NCI-H82 (cell line): ENCODE measurements around the gene TMEM39A.
A peak's percentile ranks its signal among the peaks of the same experiment; 100 is the strongest.

Experiments used
- DNase-seq: peaks from one replicate; lab custom pipeline; 2025; lab: John Stamatoyannopoulos, UW

Gene TMEM39A, protein sequence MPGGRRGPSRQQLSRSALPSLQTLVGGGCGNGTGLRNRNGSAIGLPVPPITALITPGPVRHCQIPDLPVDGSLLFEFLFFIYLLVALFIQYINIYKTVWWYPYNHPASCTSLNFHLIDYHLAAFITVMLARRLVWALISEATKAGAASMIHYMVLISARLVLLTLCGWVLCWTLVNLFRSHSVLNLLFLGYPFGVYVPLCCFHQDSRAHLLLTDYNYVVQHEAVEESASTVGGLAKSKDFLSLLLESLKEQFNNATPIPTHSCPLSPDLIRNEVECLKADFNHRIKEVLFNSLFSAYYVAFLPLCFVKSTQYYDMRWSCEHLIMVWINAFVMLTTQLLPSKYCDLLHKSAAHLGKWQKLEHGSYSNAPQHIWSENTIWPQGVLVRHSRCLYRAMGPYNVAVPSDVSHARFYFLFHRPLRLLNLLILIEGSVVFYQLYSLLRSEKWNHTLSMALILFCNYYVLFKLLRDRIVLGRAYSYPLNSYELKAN

GRCh38 chr3:119463171-119464169, at the start of gene TMEM39A:
TMEM39A (minus strand) TSS chr3:119463615; CDS start chr3:119462074, 1,541 bp downstream.
- DNase-seq: peak; percentile 100

GRCh38 chr3:119510690-119511089, 47.3 kb upstream of the TMEM39A start:
- no peak for DNase-seq

- DNase-seq: no peak
Observed at GRCh38 chr3:119508172-119508845, 44.9 kb upstream of the TMEM39A start.

DNA sequence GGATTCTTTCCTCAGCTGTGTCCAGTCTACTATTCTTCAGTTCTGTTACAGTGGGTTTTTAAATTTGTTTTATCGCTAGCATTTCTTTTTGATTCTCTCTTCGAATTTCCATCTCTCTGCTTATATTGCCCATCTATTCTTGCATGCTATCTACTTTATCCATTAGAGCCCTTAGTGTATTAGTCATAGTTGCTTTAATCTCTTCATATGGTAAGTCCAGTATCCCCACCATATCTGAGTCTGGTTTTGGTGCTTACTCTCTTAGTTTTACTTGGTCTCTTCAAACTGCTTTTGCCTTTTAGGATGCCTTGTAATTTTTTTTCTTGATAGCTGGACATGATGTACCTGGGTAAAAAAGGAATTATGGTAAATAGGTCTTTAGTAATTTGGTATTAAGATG, 44.0 kb upstream of the TMEM39A start:
- no peak for DNase-seq

- no peak for DNase-seq
Observed at GRCh38 chr3:119506631-119507030, 43.2 kb upstream of the TMEM39A start.

DNA sequence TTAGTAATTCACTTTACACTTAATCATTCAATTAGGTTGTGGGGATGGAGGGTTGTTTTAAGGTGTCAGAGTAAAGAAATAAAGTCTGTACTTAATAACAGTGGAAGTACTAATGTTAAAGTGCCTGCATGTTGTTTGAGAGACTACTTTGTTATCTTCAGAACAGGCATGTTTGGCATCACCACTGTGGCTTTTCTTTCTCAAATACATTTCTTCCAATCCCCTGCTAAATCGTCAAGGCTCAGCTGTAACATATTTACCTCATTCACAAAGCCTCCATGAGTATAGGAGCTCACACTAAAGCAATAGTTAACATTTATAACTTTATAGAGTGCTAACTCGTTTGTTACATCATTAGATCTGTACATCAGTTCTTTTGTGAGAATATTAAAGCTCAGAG, 37.5 kb upstream of the TMEM39A start:
- DNase-seq: no peak

- no peak for DNase-seq
Observed at GRCh38 chr3:119500265-119500664, 36.9 kb upstream of the TMEM39A start.

DNA sequence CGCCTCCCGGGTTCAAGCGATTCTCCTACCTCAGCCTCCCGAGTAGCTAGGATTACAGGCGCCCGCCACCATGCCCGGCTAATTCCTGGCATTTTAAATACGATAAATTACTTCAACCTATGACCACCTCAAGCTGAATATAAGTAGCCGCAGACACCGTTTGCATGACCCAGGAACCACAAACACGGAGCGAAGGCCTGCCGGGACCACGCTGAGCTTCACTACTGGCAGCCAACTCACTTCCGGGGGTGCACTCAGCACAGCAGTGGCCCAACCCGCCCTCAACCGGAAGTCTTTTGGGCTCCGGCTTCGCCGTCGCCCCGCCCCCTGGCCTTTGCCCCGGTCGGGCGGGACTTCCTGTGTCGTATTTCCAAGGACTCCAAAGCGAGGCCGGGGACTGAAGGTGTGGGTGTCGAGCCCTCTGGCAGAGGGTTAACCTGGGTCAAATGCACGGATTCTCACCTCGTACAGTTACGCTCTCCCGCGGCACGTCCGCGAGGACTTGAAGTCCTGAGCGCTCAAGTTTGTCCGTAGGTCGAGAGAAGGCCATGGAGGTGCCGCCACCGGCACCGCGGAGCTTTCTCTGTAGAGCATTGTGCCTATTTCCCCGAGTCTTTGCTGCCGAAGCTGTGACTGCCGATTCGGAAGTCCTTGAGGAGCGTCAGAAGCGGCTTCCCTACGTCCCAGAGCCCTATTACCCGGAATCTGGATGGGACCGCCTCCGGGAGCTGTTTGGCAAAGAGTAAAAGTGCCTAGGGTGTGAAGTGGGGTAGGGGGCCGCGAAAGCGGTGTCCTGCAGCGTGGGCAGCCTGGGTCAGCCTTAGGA, 35.0 kb upstream of the TMEM39A start, which contains the start of gene TIMMDC1:
Gene TIMMDC1 (plus strand): TSS at position 362 of the 826 bp plus-strand sequence. CDS start 187 bp downstream, at position 549.
- peak; percentile 99 for DNase-seq

DNA sequence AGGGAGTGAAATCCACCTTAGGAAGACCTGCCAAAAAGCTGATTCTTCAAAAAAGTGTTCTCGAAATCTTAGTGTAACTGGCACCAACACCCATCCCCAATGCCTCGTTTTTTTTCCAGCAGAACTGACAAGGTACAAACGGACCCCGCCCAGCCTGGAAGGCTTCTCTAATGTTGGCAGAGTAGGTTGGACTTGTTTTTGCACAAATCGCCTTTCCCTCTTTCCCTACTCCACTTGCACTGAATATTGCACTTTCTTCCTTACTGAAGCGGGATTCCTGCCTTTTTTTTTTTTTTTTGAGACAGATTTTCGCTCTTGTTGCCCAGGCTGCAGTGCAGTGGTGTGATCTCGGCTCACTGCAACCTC, 34.4 kb upstream of the TMEM39A start:
- peak; percentile 30 for DNase-seq

GRCh38 chr3:119494597-119494996, 31.2 kb upstream of the TMEM39A start:
- peak; percentile 37 for DNase-seq

DNA sequence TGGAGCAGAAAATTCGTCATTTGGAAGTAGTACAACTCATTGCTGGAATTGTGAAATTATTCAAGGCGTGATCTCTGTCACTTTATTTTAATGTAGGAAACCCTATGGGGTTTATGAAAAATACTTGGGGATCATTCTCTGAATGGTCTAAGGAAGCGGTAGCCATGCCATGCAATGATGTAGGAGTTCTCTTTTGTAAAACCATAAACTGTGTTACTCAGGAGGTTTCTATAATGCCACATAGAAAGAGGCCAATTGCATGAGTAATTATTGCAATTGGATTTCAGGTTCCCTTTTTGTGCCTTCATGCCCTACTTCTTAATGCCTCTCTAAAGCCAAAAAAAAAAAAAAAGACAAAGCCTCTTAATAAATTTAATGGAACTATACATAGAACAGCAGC, 29.4 kb upstream of the TMEM39A start:
- no peak for DNase-seq

- DNase-seq: no peak
Observed at GRCh38 chr3:119492128-119492527, 28.7 kb upstream of the TMEM39A start.

DNA sequence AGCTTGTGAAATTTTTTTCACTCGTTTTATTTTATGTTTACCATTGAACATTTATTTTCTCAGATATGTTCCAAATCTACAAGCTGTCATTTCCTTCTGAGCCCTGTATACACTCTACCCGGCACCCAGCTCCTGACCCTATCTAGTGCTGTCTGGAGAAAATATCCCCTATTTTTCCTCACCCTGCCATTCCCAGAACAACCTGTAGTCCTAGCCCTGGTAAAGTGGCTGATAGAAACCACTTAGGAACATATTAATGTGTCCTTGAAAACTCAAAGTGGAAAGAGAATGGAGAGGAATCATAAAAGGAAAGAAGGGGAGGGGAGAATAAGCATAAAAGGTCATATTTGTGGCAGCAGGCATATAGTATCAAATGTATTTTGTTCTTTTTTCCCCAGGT, 26.7 kb upstream of the TMEM39A start:
- peak; percentile 21 for DNase-seq

DNA sequence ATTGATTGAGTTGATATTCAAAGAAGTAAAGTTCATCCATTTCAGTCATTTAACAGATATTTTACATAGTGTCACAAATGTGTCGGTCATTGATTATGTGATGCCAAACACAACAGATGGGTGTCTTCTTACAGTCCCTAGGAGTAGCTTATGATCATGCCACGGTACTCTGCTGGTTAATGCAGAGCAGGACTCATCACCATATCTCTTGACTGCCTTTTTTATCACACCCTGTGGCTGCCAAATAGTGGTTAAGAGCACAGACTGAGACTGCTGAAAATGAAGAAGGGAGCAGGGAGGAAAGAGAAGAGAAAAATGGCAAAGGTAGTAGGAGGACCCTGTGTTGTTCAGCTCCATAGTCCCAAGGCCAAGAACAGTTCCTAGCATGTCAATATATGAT, 22.1 kb upstream of the TMEM39A start:
- no peak for DNase-seq

DNA sequence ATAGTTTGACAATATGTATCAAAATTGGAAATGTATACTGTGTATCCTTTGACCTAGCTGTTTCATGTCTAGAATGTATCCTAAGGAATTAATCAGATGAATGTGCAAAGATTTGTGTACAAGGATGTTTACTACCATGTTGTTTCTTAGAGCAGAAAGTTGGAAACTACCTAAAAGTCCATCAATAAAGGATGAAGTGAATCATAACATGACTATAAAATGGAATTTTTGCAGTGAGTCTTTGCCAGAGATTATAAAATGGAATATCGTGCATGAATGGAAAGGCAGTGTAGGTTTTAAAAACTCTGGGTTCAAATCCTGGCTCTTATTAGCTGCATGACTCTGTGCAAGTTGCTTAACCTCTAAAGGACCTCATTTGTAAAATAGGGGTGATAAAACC, 19.7 kb upstream of the TMEM39A start:
- no peak for DNase-seq

GRCh38 chr3:119481079-119481478, 17.7 kb upstream of the TMEM39A start:
- no peak for DNase-seq

GRCh38 chr3:119470866-119471265, 7.5 kb upstream of the TMEM39A start:
- DNase-seq: no peak

- DNase-seq: no peak
Observed at GRCh38 chr3:119469418-119470189, 6.2 kb upstream of the TMEM39A start.

GRCh38 chr3:119468041-119468440, 4.6 kb upstream of the TMEM39A start:
- peak; percentile 43 for DNase-seq

DNA sequence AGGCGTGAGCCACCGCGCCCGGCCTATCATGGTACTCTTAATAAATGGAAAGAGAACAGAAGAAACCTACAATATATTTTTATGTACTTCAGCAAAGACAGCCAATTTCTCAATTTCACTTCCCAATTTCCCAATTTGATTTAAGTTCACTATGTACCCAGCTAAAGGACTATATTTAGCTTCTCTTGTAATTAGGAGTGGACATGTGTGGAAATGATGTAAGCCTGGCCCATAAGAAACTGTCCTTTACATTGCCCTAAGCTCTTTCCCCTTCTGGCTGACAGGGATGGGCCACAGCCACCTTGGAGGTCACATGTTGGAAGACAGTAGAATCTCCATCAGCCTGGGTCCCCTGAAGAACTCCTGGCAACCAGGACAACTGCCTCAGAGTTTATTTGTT, 6.2 kb downstream of the TMEM39A start:
- no peak for DNase-seq
